Smooth muscle cell of the pulmonary artery (primary cell): ENCODE results near the gene SCAP. TPM values are rescaled to one million over a fixed set of nuclear protein-coding genes. Genes with fewer than 3 reads are reported as not detected.

Experiments used
- total RNA-seq: library from RNA; depleted of rRNA; stranded (reverse); fragments of >200 nt; gene quantifications from 2 replicates; pipeline ENCODE4 v1.2.3, GENCODE V29; 2014

SCAP gene
- total RNA-seq: 75.0 and 90.4 TPM in 2 replicates

DNA sequence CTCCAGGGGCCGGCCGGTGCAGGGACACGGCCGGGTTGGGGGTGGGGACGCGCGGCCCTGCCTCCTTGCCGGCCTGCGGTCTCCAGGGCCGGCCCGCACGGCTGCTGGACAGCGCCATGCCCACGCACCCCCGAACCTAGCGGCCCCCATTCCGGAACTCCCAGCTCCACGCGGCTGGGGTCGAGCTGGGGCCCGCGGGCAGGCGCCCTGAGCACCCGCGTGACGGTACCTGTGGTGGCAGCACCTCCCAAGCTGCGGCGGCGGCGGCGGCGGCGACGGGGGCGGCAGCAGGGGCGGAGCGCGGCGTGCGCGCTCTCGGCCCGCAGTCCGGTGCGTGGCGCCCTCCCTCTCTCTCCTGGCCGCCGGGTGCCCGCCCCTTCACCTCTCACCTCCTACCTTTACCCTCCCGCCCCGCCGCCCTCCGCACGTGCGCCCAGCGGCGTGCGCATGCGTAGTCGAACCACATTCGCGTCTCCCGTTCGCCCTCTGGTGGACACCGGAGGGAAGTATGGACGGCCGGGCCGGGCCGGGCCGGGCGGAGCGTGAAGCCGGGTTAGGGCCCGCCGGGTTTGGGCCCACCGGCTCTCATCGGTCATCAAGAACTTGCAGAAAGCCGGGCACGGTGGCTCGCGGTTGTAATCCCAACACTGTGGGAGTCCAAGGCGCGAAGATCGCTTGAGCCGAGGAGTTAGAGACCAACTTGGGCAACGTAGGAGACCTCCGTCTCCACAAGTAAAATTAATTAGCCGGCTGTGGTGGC is at the start of gene SCAP:
SCAP (minus strand) TSS at position 372 of the 760 bp plus-strand sequence. CDS start 32,948 bp downstream, outside the sequence.

DNA sequence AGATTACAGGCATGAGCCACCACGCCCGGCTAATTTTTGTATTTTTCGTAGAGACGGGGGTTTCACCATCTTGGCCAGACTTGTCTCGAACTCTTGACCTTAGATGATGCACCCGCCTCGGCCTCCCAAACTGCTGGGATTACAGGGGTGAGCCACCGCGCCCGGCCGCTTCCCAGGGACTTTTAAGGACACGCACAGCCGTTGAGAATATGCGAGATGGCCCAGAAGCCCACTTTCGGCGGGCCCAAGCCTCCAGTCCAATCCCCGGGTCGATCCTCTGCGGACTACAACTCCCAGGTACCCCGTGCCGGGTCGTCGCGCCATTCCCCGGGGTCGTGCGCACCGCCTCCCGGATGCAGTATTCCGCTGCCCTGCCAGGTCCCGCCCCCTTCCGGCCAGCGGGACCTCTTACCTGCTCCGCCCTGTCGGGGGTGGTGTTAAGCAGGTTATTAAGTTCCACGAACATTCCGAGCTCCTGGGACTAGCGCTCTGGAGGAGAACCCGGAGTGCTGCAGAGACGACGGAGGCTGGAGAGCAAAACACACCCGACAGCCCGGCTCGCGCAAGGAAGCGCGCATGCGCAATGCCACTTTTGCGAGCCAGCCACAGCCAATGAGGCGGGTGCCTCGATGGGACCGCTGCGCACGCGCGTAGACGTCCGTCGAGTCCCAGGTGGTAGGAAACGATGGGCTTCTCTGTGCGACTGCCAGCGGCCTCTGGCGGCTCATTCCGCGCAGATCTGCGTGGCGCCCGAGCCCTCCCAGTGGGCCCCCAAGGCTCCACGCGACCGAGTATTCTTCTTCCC is 37.6 kb upstream of the SCAP start, which contains the start of gene ELP6:
ELP6 (minus strand) TSS at position 588 of the 805 bp plus-strand sequence; CDS start at position 466, 122 bp downstream.

DNA sequence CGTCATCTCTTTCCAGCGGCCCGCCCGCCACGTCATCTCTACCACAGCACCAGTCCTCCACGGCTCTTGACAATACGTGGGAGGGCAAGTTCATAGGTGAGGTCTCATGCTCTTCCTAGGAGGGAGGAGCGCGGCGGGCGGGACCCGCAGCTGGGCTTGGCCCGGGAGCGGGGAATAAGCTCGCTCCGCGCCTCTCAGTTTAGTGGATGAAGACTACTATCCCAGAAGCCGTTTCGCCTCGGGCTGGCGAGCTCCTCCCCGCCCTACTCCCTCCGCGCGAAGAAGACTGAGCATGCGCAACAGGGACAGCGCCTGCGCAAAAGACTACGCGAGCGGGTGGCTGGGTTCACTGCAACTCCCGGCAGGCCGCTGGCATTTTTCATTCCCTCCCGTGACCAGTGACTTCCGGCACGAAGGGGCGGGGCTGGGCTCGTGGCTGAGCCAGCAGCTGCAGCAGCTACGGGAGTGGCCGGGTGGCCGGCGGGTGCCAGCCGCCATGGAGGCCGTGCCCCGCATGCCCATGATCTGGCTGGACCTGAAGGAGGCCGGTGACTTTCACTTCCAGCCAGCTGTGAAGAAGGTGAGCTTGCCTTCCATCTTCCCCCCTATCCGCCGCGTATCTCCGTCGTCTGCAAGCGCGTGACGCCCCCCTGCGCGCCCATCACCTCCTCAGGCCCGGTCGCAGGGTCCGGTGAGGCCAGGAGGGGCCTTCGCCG is 95.0 kb downstream of the SCAP start, which contains the start of gene PTPN23:
PTPN23 (plus strand) TSS at position 421 of the 716 bp plus-strand sequence; CDS start at position 497, 76 bp downstream.

Other genes with a start within 250 kb of the SCAP start
- 3.0 and 3.4 TPM in 2 replicates for gene KIF9, start 193.1 kb downstream of the SCAP start, total RNA-seq
- gene KLHL18, start 193.0 kb downstream of the SCAP start, total RNA-seq: 22.9 and 26.6 TPM in 2 replicates
- gene PTPN23, start 94.9 kb downstream of the SCAP start, total RNA-seq: 31.1 and 37.2 TPM in 2 replicates
- 22.8 and 24.4 TPM in 2 replicates for gene ELP6, start 37.8 kb upstream of the SCAP start, total RNA-seq
- 0.26 and 0.30 TPM in 2 replicates for gene CSPG5, start 102.9 kb upstream of the SCAP start, total RNA-seq